Sigmoid colon (tissue), 3 donors: Measurements from ENCODE around the gene EEFSEC.

ENCODE experiments used
- POLR2A ChIP-seq, 2 donors: fragments of 450-650 bp; IDR thresholded peaks; one replicate each; pipeline ENCODE4 v1.6.1; 2016; ENCODE audit warnings: antibody characterized with exemption in 2 of 2, mild to moderate bottlenecking in 2 of 2, moderate library complexity in 2 of 2
- TF ChIP-seq, protein P1 (sequence below), 4 experiments: fragments of 450-650 bp in 3 of 4; fragments of 200-600 bp in 1 of 4; IDR thresholded peaks; one replicate each; pipeline ENCODE4 v1.5.1; 2016 to 2019; ENCODE audit warnings: antibody characterized with exemption in 4 of 4, mild to moderate bottlenecking in 3 of 4, moderate library complexity in 2 of 4

DNA sequence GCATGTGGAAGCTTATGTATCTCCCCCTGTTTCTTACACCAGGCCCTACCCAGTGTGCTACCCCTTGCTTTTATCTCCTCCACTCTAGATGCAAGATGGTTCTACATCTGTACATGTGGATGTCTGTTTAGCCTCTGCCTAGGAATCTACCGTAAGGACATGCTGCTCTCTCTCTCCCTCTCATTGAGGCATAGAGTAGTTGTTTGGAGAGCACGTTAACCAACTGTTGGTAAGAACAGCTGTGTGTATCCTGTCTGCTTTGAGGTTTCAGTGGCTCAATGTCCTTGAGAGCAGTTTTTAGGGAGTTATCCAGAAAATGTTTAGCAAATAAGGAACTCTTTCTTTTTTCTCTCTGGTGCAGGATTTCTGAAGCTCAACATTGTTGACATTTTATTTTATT lies 160.7 kb downstream of the EEFSEC start:
- TF ChIP-seq, protein P1, sequence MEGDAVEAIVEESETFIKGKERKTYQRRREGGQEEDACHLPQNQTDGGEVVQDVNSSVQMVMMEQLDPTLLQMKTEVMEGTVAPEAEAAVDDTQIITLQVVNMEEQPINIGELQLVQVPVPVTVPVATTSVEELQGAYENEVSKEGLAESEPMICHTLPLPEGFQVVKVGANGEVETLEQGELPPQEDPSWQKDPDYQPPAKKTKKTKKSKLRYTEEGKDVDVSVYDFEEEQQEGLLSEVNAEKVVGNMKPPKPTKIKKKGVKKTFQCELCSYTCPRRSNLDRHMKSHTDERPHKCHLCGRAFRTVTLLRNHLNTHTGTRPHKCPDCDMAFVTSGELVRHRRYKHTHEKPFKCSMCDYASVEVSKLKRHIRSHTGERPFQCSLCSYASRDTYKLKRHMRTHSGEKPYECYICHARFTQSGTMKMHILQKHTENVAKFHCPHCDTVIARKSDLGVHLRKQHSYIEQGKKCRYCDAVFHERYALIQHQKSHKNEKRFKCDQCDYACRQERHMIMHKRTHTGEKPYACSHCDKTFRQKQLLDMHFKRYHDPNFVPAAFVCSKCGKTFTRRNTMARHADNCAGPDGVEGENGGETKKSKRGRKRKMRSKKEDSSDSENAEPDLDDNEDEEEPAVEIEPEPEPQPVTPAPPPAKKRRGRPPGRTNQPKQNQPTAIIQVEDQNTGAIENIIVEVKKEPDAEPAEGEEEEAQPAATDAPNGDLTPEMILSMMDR (IDR thresholded peaks at IDR 0.05): no peak
- no peak for TF ChIP-seq POLR2A (IDR thresholded peaks at IDR 0.05)
